GM12891 (cell line): ENCODE results near the gene ZAR1. TPM values are rescaled to one million over a fixed set of nuclear protein-coding genes. Genes with fewer than 3 reads are reported as not detected.
"Not testable (repeated sequence)": the region's sequence is repeated elsewhere in the genome, so short reads cannot be mapped to it uniquely, and the experiment has no call there.

Source experiments
- DNase-seq: peaks from one replicate; pipeline ENCODE4 v3.0.0; 2011; ENCODE audit warnings: low spot score; ENCODE audit not compliant: insufficient read length
- FAIRE-seq: peaks from 2 replicates; lab custom pipeline; 2011; peaks lifted over from hg19 to GRCh38; lab: Jason Lieb, UNC
- PAX5 ChIP-seq: IDR thresholded peaks from 2 replicates; pipeline ENCODE4 v1.6.1; 2011; ENCODE audit warnings: low read length, moderate library complexity, mild to moderate bottlenecking; ENCODE audit not compliant: insufficient read depth, severe bottlenecking
- POLR2A ChIP-seq: IDR thresholded peaks from 2 replicates; pipeline ENCODE4 v1.6.1; 2011; ENCODE audit warnings: low read depth, low read length, control low read depth
- POLR2AphosphoS5 ChIP-seq: IDR thresholded peaks from 2 replicates; pipeline ENCODE4 v1.6.1; 2011; ENCODE audit warnings: low read depth, low read length, control low read depth
- POU2F2 ChIP-seq: IDR thresholded peaks from 2 replicates; pipeline ENCODE4 v1.6.1; 2011; ENCODE audit warnings: low read depth, mild to moderate bottlenecking, control low read depth, low read length, moderate library complexity
- SPI1 ChIP-seq: IDR thresholded peaks from 2 replicates; pipeline ENCODE4 v1.6.1; 2011; ENCODE audit warnings: low read depth, low read length, control low read depth
- TAF1 ChIP-seq: IDR thresholded peaks from 2 replicates; pipeline ENCODE4 v1.6.1; 2011; ENCODE audit warnings: low read depth, low read length, control low read depth
- polyA plus RNA-seq: library from polyadenylated mRNA; unstranded; fragments of >200 nt; gene quantifications from one replicate; pipeline ENCODE4 v1.2.1, GENCODE V29; 2012; ENCODE audit warnings: low read depth, missing spikeins, inconsistent platforms; ENCODE audit not compliant: missing spikeins

The ZAR1 gene
- not detected for polyA plus RNA-seq

GRCh38 chr4:48490012-48490679, at the start of gene ZAR1:
TSS of gene ZAR1 (plus strand) at chr4:48490252. CDS start at chr4:48490292, 40 bp downstream.
- TF ChIP-seq SPI1, result no peak
- no peak for TF ChIP-seq PAX5
- TF ChIP-seq POLR2AphosphoS5, result no peak
- TF ChIP-seq TAF1, result no peak
- TF ChIP-seq POLR2A, result no peak
- TF ChIP-seq POU2F2, result no peak
- peak; percentile 45 for DNase-seq
- FAIRE-seq, result peak; percentile 41

- not testable (repeated sequence) for DNase-seq, FAIRE-seq
Measured at GRCh38 chr4:48440914-48441313, 49.1 kb upstream of the ZAR1 start.

GRCh38 chr4:48445704-48446103, 44.3 kb upstream of the ZAR1 start:
- FAIRE-seq, result no peak
- no peak for DNase-seq
- no peak for TF ChIP-seq POU2F2
- TF ChIP-seq PAX5, result no peak
- TF ChIP-seq SPI1, result no peak
- TF ChIP-seq POLR2A, result no peak
- no peak for TF ChIP-seq POLR2AphosphoS5
- no peak for TF ChIP-seq TAF1

- FAIRE-seq, result no peak
- DNase-seq, result no peak
- TF ChIP-seq POU2F2 (no peak), TAF1 (no peak), POLR2A (no peak), POLR2AphosphoS5 (no peak), SPI1 (no peak), PAX5 (no peak)
Measured at GRCh38 chr4:48446642-48447041, 43.4 kb upstream of the ZAR1 start.

- no peak for FAIRE-seq
- TF ChIP-seq TAF1, result no peak
- no peak for TF ChIP-seq SPI1
- no peak for TF ChIP-seq POLR2A
- TF ChIP-seq PAX5, result no peak
- no peak for TF ChIP-seq POU2F2
- no peak for TF ChIP-seq POLR2AphosphoS5
- DNase-seq, result no peak
Measured at GRCh38 chr4:48449151-48449550, 40.9 kb upstream of the ZAR1 start.

GRCh38 chr4:48450740-48451139, 39.3 kb upstream of the ZAR1 start:
- FAIRE-seq (no peak), DNase-seq (no peak)
- TF ChIP-seq POU2F2 (no peak), SPI1 (no peak), TAF1 (no peak), POLR2A (no peak)

GRCh38 chr4:48451656-48452055, 38.4 kb upstream of the ZAR1 start:
- not testable (repeated sequence) for DNase-seq, FAIRE-seq

- TF ChIP-seq POU2F2 (no peak), POLR2AphosphoS5 (no peak), TAF1 (no peak), SPI1 (no peak), PAX5 (no peak), POLR2A (no peak)
- DNase-seq, result no peak
- FAIRE-seq, result no peak
Measured at GRCh38 chr4:48454591-48454990, 35.5 kb upstream of the ZAR1 start.

- FAIRE-seq (no peak), DNase-seq (no peak)
- TF ChIP-seq TAF1, result no peak
- TF ChIP-seq SPI1, result no peak
- TF ChIP-seq POLR2A, result no peak
- no peak for TF ChIP-seq POLR2AphosphoS5
- TF ChIP-seq POU2F2, result no peak
- TF ChIP-seq PAX5, result no peak
Measured at GRCh38 chr4:48461000-48461399, 29.1 kb upstream of the ZAR1 start.

- FAIRE-seq (no peak), DNase-seq (no peak)
- TF ChIP-seq POLR2A, result no peak
- TF ChIP-seq POU2F2, result no peak
- TF ChIP-seq PAX5, result no peak
- no peak for TF ChIP-seq POLR2AphosphoS5
- TF ChIP-seq TAF1, result no peak
- TF ChIP-seq SPI1, result no peak
Measured at GRCh38 chr4:48462363-48462762, 27.7 kb upstream of the ZAR1 start.

GRCh38 chr4:48467442-48467841, 22.6 kb upstream of the ZAR1 start:
- DNase-seq (no peak), FAIRE-seq (no peak)
- TF ChIP-seq TAF1 (no peak), SPI1 (no peak), POU2F2 (no peak), PAX5 (no peak), POLR2A (no peak), POLR2AphosphoS5 (no peak)
